Kidney (tissue), 14 donors: ENCODE results near the gene ARL3. TPM values are rescaled to one million over a fixed set of nuclear protein-coding genes. Genes with fewer than 3 reads are reported as not detected.

ENCODE experiments used
- DNase-seq, 5 donors: peaks; one replicate each; pipeline ENCODE4 v3.0.0-alpha.2; 2013 to 2020
- FAIRE-seq: peaks from 2 replicates; lab custom pipeline; 2012; peaks lifted over from hg19 to GRCh38; lab: Jason Lieb, UNC
- H3K27ac ChIP-seq, 2 donors: one replicate each; pipeline ENCODE4 v1.7.0; 2013; ENCODE audit warnings: low read depth in 2 of 2, low read length in 2 of 2, inconsistent platforms in 1 of 2
- H3K27me3 ChIP-seq: one replicate; pipeline ENCODE4 v1.7.1; 2013; ENCODE audit warnings: low read length, inconsistent platforms; ENCODE audit not compliant: control insufficient read depth, insufficient read depth
- H3K36me3 ChIP-seq, 3 donors: one replicate each; pipeline versions ENCODE4 v1.7.0 to v1.7.1; 2013; ENCODE audit warnings: low read length in 3 of 3, control low read depth in 1 of 3, inconsistent platforms in 1 of 3; ENCODE audit not compliant: insufficient read depth in 3 of 3, control insufficient read depth in 2 of 3
- H3K4me1 ChIP-seq, 3 donors: one replicate each; pipeline versions ENCODE4 v1.7.0 to v1.7.1; 2013; ENCODE audit warnings: low read length in 3 of 3, inconsistent platforms in 1 of 3, low read depth in 1 of 3; ENCODE audit not compliant: control insufficient read depth in 2 of 3, insufficient read depth in 2 of 3
- H3K4me3 ChIP-seq, 3 donors: one replicate each; pipeline versions ENCODE4 v1.7.0 to v1.8.1; 2013; ENCODE audit warnings: low read length in 3 of 3, control low read depth in 1 of 3, inconsistent platforms in 1 of 3
- H3K9ac ChIP-seq, 3 donors: one replicate each; pipeline versions ENCODE4 v1.7.0 to v1.7.1; 2013; ENCODE audit warnings: low read length in 3 of 3, control low read depth in 1 of 3, inconsistent platforms in 1 of 3
- H3K9me3 ChIP-seq, 3 donors: one replicate each; pipeline versions ENCODE4 v1.7.0 to v1.7.1; 2013; ENCODE audit warnings: low read length in 3 of 3, control low read depth in 1 of 3, inconsistent platforms in 1 of 3; ENCODE audit not compliant: control insufficient read depth in 2 of 3, insufficient read depth in 1 of 3
- intact Hi-C: fragments of 100-400 bp; cut with DNase I; formaldehyde crosslinking; loops from one replicate; pipeline ENCODE4 v1.11.1; 2022
- polyA plus RNA-seq: library from polyadenylated mRNA; stranded (reverse); fragments of 350-450 nt; fragmentation: Illumina TruSeq; extraction: RNeasy Lipid Tissue Mini Kit (QIAGEN cat#74804); gene quantifications from one replicate; pipeline ENCODE4 v1.2.3, GENCODE V29; 2014; ENCODE audit warnings: low read depth, low replicate concordance; ENCODE audit not compliant: insufficient read depth
- total RNA-seq: library from RNA; stranded (reverse); fragmentation: NEBNext Ultra II Directional; extraction: Animal tissue kit (Norgen Biotek cat#: 25700); gene quantifications from one replicate; pipeline ENCODE4 v1.2.1, GENCODE V29; 2021
- TF ChIP-seq, protein P1 (sequence below): IDR thresholded peaks from 3 replicates; pipeline ENCODE4 v1.5.1; 2012; ENCODE audit warnings: mild to moderate bottlenecking, moderate library complexity, borderline replicate concordance; ENCODE audit not compliant: insufficient read depth; ENCODE audit errors: extremely low read depth
- donor health status: control.
- donor health status: control.
- donor health status: control.
- donor health status: control.
- donor health status: control.
- donor health status: DM: yes; HTN: yes; CAD: no.
- donor health status: Normal renal cell carcinoma (clear cell type).

The ARL3 gene
- total and polyA plus RNA-seq, 2 donors from 2014 or later, result 16.3 to 28.8 TPM

- H3K9me3 ChIP-seq, result no peaks in the 10 kb centered on the region
- DNase-seq, result peak in 1 of 5 donors; percentile 25
- H3K4me1 ChIP-seq, result peaks cover 6 to 67% (median 40%) of the 10 kb centered on the region in 3 donors
- H3K9ac ChIP-seq, result no peak overlapping the region
- TF ChIP-seq, protein P1, sequence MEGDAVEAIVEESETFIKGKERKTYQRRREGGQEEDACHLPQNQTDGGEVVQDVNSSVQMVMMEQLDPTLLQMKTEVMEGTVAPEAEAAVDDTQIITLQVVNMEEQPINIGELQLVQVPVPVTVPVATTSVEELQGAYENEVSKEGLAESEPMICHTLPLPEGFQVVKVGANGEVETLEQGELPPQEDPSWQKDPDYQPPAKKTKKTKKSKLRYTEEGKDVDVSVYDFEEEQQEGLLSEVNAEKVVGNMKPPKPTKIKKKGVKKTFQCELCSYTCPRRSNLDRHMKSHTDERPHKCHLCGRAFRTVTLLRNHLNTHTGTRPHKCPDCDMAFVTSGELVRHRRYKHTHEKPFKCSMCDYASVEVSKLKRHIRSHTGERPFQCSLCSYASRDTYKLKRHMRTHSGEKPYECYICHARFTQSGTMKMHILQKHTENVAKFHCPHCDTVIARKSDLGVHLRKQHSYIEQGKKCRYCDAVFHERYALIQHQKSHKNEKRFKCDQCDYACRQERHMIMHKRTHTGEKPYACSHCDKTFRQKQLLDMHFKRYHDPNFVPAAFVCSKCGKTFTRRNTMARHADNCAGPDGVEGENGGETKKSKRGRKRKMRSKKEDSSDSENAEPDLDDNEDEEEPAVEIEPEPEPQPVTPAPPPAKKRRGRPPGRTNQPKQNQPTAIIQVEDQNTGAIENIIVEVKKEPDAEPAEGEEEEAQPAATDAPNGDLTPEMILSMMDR, result no peak
- no peak overlapping the region for H3K4me3 ChIP-seq
- no peak for FAIRE-seq
- peak overlapping the region in 1 of 2 donors; percentile 59 for H3K27ac ChIP-seq
- H3K27me3 ChIP-seq, result no peaks in the 10 kb centered on the region
- intact Hi-C loops, result no loop called here
- peaks cover 8 to 57% (median 25%) of the 10 kb centered on the region in 3 donors for H3K36me3 ChIP-seq
Observed at GRCh38 chr10:102652170-102652916, 61.9 kb downstream of the ARL3 start.

DNA sequence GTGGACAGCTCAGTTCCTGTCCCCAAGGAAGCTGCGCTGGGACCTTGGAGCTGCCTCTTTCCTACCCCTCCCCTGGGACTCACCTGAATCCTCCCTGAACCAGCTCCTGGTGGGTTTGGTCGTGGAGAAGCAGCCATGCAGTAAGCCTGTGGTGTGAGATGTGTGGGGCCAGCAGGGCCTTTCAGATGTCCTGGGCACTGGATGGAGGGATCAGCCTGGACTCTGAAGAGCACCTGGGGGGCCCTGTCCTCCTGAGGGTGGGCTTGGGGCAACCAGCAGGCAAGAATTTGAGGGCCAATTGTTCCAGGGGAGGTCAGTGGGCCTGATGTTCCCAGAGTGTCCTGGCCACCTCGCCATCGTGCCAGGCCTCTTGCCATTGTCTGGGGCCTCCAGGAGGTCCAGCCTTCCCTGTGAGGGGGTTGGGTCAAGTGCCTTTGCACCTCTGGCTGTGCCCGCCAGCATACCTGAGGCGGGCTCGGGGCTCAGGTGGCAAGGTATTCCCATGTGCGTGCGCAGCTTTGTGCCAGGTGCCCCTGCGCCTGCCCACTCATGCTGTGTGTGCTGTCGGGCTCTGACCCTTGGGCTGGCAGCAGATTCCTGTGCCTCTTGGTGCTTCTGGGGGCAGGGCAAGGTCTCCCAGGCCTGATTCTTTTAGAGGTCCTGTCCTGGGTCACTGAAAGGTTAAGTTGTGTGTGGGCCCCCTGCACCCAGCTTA lies 62.6 kb downstream of the ARL3 start:
- Histone ChIP-seq H3K9me3 (no peaks in the 10 kb centered on the region), H3K27me3 (no peaks in the 10 kb centered on the region), H3K36me3 (peaks cover 8 to 49% (median 25%) of the 10 kb centered on the region in 3 donors), H3K9ac (peak overlapping the region in 1 of 3 donors; percentile 22), H3K4me1 (peaks cover 6 to 68% (median 47%) of the 10 kb centered on the region in 3 donors), H3K4me3 (peak overlapping the region in 1 of 3 donors; percentile 29), H3K27ac (peak overlapping the region; percentile 43 to 59)
- intact Hi-C loops, result no loop called here
- FAIRE-seq (no peak), DNase-seq (peak in 1 of 5 donors; percentile 78)
- TF ChIP-seq, protein P1, result no peak

GRCh38 chr10:102650655-102651454 lies 63.3 kb downstream of the ARL3 start:
- no peaks in the 10 kb centered on the region for H3K27me3 ChIP-seq

More at GRCh38 chr10:102650655-102651454, 63.3 kb downstream of the ARL3 start:
- peak in 1 of 5 donors; percentile 82 for DNase-seq
- no peak for FAIRE-seq
- intact Hi-C loops, result no loop called here
- no peaks in the 10 kb centered on the region for H3K9me3 ChIP-seq
- TF ChIP-seq, protein P1, result no peak
- peak overlapping the region; percentile 76 to 82 for H3K27ac ChIP-seq
- peaks cover 6 to 44% (median 21%) of the 10 kb centered on the region in 3 donors for H3K36me3 ChIP-seq
- H3K4me1 ChIP-seq, result peaks cover 6 to 68% (median 47%) of the 10 kb centered on the region in 3 donors
- peak overlapping the region in 1 of 3 donors; percentile 29 for H3K4me3 ChIP-seq
- peak overlapping the region in 2 of 3 donors; percentile 22 to 55 for H3K9ac ChIP-seq
